HCT116 (cell line): Measurements from ENCODE around the gene ZNF784. TPM values are rescaled to one million over a fixed set of nuclear protein-coding genes. Genes with fewer than 3 reads are reported as not detected.

Experiments used
- ATAC-seq: fragments of 200-7000 bp; cut with Tn5 transposase; 2 replicates; pipeline ENCODE4 v1.9.1; 2020; ENCODE audit warnings: mild to moderate bottlenecking, moderate library complexity
- BruUV-seq: library from RNA; stranded (reverse); fragments of 400-500 nt; replicated peaks from 2 replicates; lab custom pipeline; 2021; lab: Mats Ljungman, UMichigan
- CTCF ChIA-PET: fragments of 300-600 bp; sonication (Branson Sonifier 250); formaldehyde crosslinking; loops from one replicate; lab custom pipeline; 2021; ENCODE audit warnings: antibody characterized with exemption; lab: Charles Lee
- POLR2A ChIA-PET: fragments of 300-600, 350-600 bp; sonication (Branson Sonifier 250); formaldehyde crosslinking; loops from one replicate; lab custom pipeline; 2021; ENCODE audit warnings: antibody characterized with exemption; lab: Charles Lee
- RAD21 ChIA-PET, 2 experiments: fragments of 300-600 bp; sonication (Branson Sonifier 250); formaldehyde crosslinking; loops; one replicate each; lab custom pipeline; 2023; ENCODE audit warnings: low total read pairs in 2 of 2; ENCODE audit not compliant: uncharacterized antibody in 2 of 2, unreplicated experiment in 2 of 2, low non-redundant PET in 1 of 2; lab: Charles Lee
- DNase-seq: peaks from one replicate; pipeline ENCODE4 v3.0.0-alpha.2; 2010; ENCODE audit warnings: low read depth, low spot score
- H2AFZ ChIP-seq: fragments of 200-600 bp; shearing (Covaris generic), sonication (generic); 2 replicates; pipeline ENCODE4 v1.6.1; 2017; ENCODE audit warnings: low read depth, mixed run types, mixed read lengths, antibody characterized with exemption, low read length; ENCODE audit not compliant: poor library complexity, severe bottlenecking
- H3K27ac ChIP-seq: 2 replicates; pipeline ENCODE4 v1.5.1; 2012; ENCODE audit warnings: low read depth, low read length
- H3K27me3 ChIP-seq: fragments of 200-600 bp; sonication (generic); 2 replicates; pipeline ENCODE4 v1.6.1; 2016; ENCODE audit warnings: mixed run types, low read length, mixed read lengths; ENCODE audit not compliant: insufficient read depth
- H3K36me3 ChIP-seq, 2 experiments: fragments of 200-500 bp in 1 of 2; fragments of 200-600 bp in 1 of 2; sonication (Bioruptor generic) in 1 of 2; sonication (generic) in 1 of 2; 2 replicates each; pipeline versions ENCODE4 v1.5.1 to v1.6.1; 2014 to 2016; ENCODE audit warnings: low read length in 2 of 2, inconsistent platforms in 1 of 2, mixed read lengths in 1 of 2, mixed run types in 1 of 2; ENCODE audit not compliant: insufficient read depth in 2 of 2, control insufficient read depth in 1 of 2
- H3K4me1 ChIP-seq, 2 experiments: fragments of 200-600 bp in 1 of 2; sonication (generic) in 1 of 2; 2 replicates each; pipeline versions ENCODE4 v1.5.1 to v1.6.1; 2012 to 2017; ENCODE audit warnings: low read length in 2 of 2, inconsistent platforms in 1 of 2, mild to moderate bottlenecking in 1 of 2, mixed read lengths in 1 of 2, mixed run types in 1 of 2, moderate library complexity in 1 of 2; ENCODE audit not compliant: insufficient read depth in 2 of 2, control insufficient read depth in 1 of 2
- H3K4me2 ChIP-seq: fragments of 200-600 bp; sonication (generic); 2 replicates; pipeline ENCODE4 v1.6.1; 2017; ENCODE audit warnings: mixed run types, low read length, mixed read lengths
- H3K4me3 ChIP-seq, 2 experiments: fragments of 200-600 bp in 1 of 2; sonication (generic) in 1 of 2; replicated peaks in 1 of 2; 2 replicates each; pipeline ENCODE4 v1.5.1; 2011 to 2016; ENCODE audit warnings: low read length in 2 of 2, control low read depth in 1 of 2, low read depth in 1 of 2, mild to moderate bottlenecking in 1 of 2, mixed read lengths in 1 of 2, mixed run types in 1 of 2
- H3K79me2 ChIP-seq: fragments of 200-600 bp; sonication (generic); 2 replicates; pipeline ENCODE4 v1.6.1; 2017; ENCODE audit warnings: mild to moderate bottlenecking, mixed run types, low read length, moderate library complexity, mixed read lengths; ENCODE audit not compliant: insufficient read depth
- H3K9ac ChIP-seq: fragments of 200-600 bp; sonication (generic); 2 replicates; pipeline ENCODE4 v1.6.1; 2016; ENCODE audit warnings: low read length, mixed read lengths
- H3K9me2 ChIP-seq: fragments of 200-600 bp; sonication (generic), shearing (Covaris generic); 2 replicates; pipeline ENCODE4 v1.6.1; 2017; ENCODE audit warnings: mixed run types, mild to moderate bottlenecking, moderate library complexity; ENCODE audit not compliant: insufficient read depth
- H3K9me3 ChIP-seq, 2 experiments: fragments of 200-500 bp in 1 of 2; fragments of 200-600 bp in 1 of 2; sonication (Bioruptor generic) in 1 of 2; sonication (generic) in 1 of 2; 2 replicates each; pipeline ENCODE4 v1.6.1; 2014 to 2017; ENCODE audit warnings: low read length in 2 of 2, mixed read lengths in 2 of 2, inconsistent platforms in 1 of 2, low read depth in 1 of 2, mild to moderate bottlenecking in 1 of 2, mixed run types in 1 of 2, moderate library complexity in 1 of 2; ENCODE audit not compliant: control insufficient read depth in 1 of 2, insufficient read depth in 1 of 2
- H4K20me1 ChIP-seq: fragments of 200-600 bp; sonication (generic), shearing (Covaris generic); 2 replicates; pipeline ENCODE4 v1.6.1; 2017; ENCODE audit warnings: mixed run types, mild to moderate bottlenecking, moderate library complexity; ENCODE audit not compliant: insufficient read depth
- ATF3 ChIP-seq: IDR thresholded peaks from 2 replicates; pipeline ENCODE4 v1.6.1; 2012
- CEBPB ChIP-seq: IDR thresholded peaks from 2 replicates; pipeline ENCODE4 v1.6.1; 2012; ENCODE audit warnings: low read depth
- CTCF ChIP-seq, 3 experiments: fragments of 200-600 bp in 1 of 3; sonication (generic) in 1 of 3; IDR thresholded peaks in 2 of 3; conservative IDR thresholded peaks in 1 of 3; 2 replicates each; pipeline ENCODE4 v1.5.1; 2012 to 2017; ENCODE audit warnings: low read depth in 2 of 3, low read length in 2 of 3, antibody characterized with exemption in 1 of 3, borderline replicate concordance in 1 of 3, control low read depth in 1 of 3, mild to moderate bottlenecking in 1 of 3, mixed read lengths in 1 of 3, mixed run types in 1 of 3, moderate library complexity in 1 of 3; ENCODE audit not compliant: insufficient read depth in 1 of 3
- ELF1 ChIP-seq: IDR thresholded peaks from 2 replicates; pipeline ENCODE4 v1.6.1; 2012; ENCODE audit warnings: low read depth, borderline replicate concordance
- EZH2 ChIP-seq: fragments of 200-600 bp; sonication (generic); IDR thresholded peaks from 2 replicates; pipeline ENCODE4 v1.6.1; 2017; ENCODE audit warnings: antibody characterized with exemption, mixed run types
- FOSL1 ChIP-seq: IDR thresholded peaks from 2 replicates; pipeline ENCODE4 v1.6.1; 2012; ENCODE audit warnings: low read depth
- JUND ChIP-seq: IDR thresholded peaks from 2 replicates; pipeline ENCODE4 v1.6.1; 2012
- POLR2A ChIP-seq: IDR thresholded peaks from 2 replicates; pipeline ENCODE4 v1.7.0; 2011; ENCODE audit warnings: borderline replicate concordance; ENCODE audit not compliant: insufficient read depth, insufficient read length; ENCODE audit errors: extremely low read depth
- POLR2AphosphoS5 ChIP-seq: IDR thresholded peaks from 2 replicates; pipeline ENCODE4 v1.6.1; 2011; ENCODE audit warnings: mild to moderate bottlenecking, low read depth, low read length, moderate library complexity
- RAD21 ChIP-seq: IDR thresholded peaks from 2 replicates; pipeline ENCODE4 v1.6.1; 2012; ENCODE audit warnings: low read depth, mild to moderate bottlenecking
- REST ChIP-seq: IDR thresholded peaks from 2 replicates; pipeline ENCODE4 v1.6.1; 2012; ENCODE audit warnings: low read depth
- SIN3A ChIP-seq: IDR thresholded peaks from 2 replicates; pipeline ENCODE4 v1.6.1; 2012; ENCODE audit warnings: low read depth
- SP1 ChIP-seq: IDR thresholded peaks from 2 replicates; pipeline ENCODE4 v1.6.1; 2012; ENCODE audit warnings: low read depth
- TCF7L2 ChIP-seq: IDR thresholded peaks from 2 replicates; pipeline ENCODE4 v1.7.0; 2011; ENCODE audit warnings: borderline replicate concordance, inconsistent platforms; ENCODE audit not compliant: insufficient read depth, insufficient read length; ENCODE audit errors: extremely low read depth
- YY1 ChIP-seq: IDR thresholded peaks from 2 replicates; pipeline ENCODE4 v1.6.1; 2011; ENCODE audit warnings: low read length, low read depth, moderate library complexity, mild to moderate bottlenecking; ENCODE audit not compliant: insufficient replicate concordance; ENCODE audit errors: extremely low read depth
- ZBTB33 ChIP-seq: IDR thresholded peaks from 2 replicates; pipeline ENCODE4 v1.6.1; 2011; ENCODE audit warnings: mild to moderate bottlenecking, low read length, moderate library complexity; ENCODE audit not compliant: insufficient replicate concordance; ENCODE audit errors: extremely low read depth
- ZNF274 ChIP-seq: fragments of 200-500 bp; sonication (Bioruptor generic); IDR thresholded peaks from 2 replicates; pipeline ENCODE4 v1.6.1; 2014; ENCODE audit warnings: mild to moderate bottlenecking, low read depth, low read length, inconsistent platforms
- intact Hi-C: fragments of 100-400 bp; cut with micrococcal nuclease; formaldehyde crosslinking; loops from 2 replicates; pipeline ENCODE4 v1.10.0; 2022
- total RNA-seq: library from RNA; stranded (reverse); gene quantifications from one replicate; pipeline ENCODE4 v1.2.1, GENCODE V29; 2021; ENCODE audit not compliant: unreplicated experiment

Gene ZNF784
- total RNA-seq, 1 experiment from 2014 or later, result 5.3 TPM

- DNase-seq (no peak), ATAC-seq (no peak)
- Histone ChIP-seq H3K4me3 (no peak overlapping the region), H3K27me3 (no peaks in the 10 kb centered on the region), H3K9ac (no peak overlapping the region), H3K9me2 (no peaks in the 10 kb centered on the region), H2AFZ (no peak overlapping the region), H3K79me2 (peaks cover 35% of the 10 kb centered on the region), H3K4me1 (peaks cover 6 to 25% of the 10 kb centered on the region in 2 experiments; a peak in 3 of 4 replicates), H4K20me1 (no peaks in the 10 kb centered on the region), H3K4me2 (no peak overlapping the region), H3K9me3 (no peaks in the 10 kb centered on the region), H3K27ac (peak overlapping the region; percentile 18; the same call in 1 of the 2 replicates), H3K36me3 (peaks cover 10 to 12% of the 10 kb centered on the region in 2 experiments; a peak in 3 of 4 replicates)
- intact Hi-C loops, result no loop called here
- ChIA-PET POLR2A (interaction anchor here (0.6 kb wide), 1 partner anchor 43 kb away, joined by 3 read pairs; no protein-coding TSS in a partner anchor), RAD21 (no interaction called here), CTCF (no interaction called here)
- TF ChIP-seq ELF1, result no peak
- no peak for TF ChIP-seq FOSL1
- TF ChIP-seq SIN3A, result no peak
- TF ChIP-seq ATF3, result no peak
- no peak for TF ChIP-seq TCF7L2
- TF ChIP-seq POLR2A, result no peak
- no peak for TF ChIP-seq CTCF (IDR thresholded peaks at IDR 0.05 in 2 of 3, conservative IDR thresholded peaks at IDR 0.05 in 1 of 3; ENCODE audit: borderline replicate concordance in 1 of 3, insufficient read depth in 1 of 3, low read depth in 2 of 3, low read length in 2 of 3)
- no peak for TF ChIP-seq YY1
- TF ChIP-seq REST, result no peak
- no peak for TF ChIP-seq RAD21
- no peak for TF ChIP-seq POLR2AphosphoS5
- TF ChIP-seq CEBPB, result no peak
- TF ChIP-seq JUND, result no peak
- no peak for TF ChIP-seq EZH2
- no peak for TF ChIP-seq ZNF274
- no peak for TF ChIP-seq ZBTB33
- TF ChIP-seq SP1, result no peak
- no TSS peak for BruUV-seq
Measured at GRCh38 chr19:55646889-55647731, 22.7 kb upstream of the ZNF784 start.
